GM23248 (cell line): ENCODE measurements around the gene PDSS2. TPM values are rescaled to one million over a fixed set of nuclear protein-coding genes. Genes with fewer than 3 reads are reported as not detected.
A peak's percentile ranks its signal among the peaks of the same experiment; 100 is the strongest.

Source experiments
- DNase-seq: peaks from one replicate; pipeline ENCODE4 v3.0.0-alpha.2; 2015
- H2AFZ ChIP-seq: fragments of 200-600 bp; sonication (generic); 2 replicates; pipeline ENCODE4 v1.6.1; 2016; ENCODE audit warnings: antibody characterized with exemption
- H3F3A ChIP-seq: fragments of 200-600 bp; sonication (generic); 2 replicates; pipeline ENCODE4 v1.6.1; 2016; ENCODE audit warnings: mild to moderate bottlenecking, antibody characterized with exemption, mixed run types; ENCODE audit not compliant: insufficient read depth
- H3K27ac ChIP-seq: fragments of 200-600 bp; sonication (generic); 2 replicates; pipeline ENCODE4 v1.5.1; 2016; ENCODE audit warnings: mild to moderate bottlenecking
- H3K27me3 ChIP-seq: fragments of 200-600 bp; sonication (generic); replicated peaks from 2 replicates; pipeline ENCODE4 v1.6.1; 2016; ENCODE audit warnings: mild to moderate bottlenecking; ENCODE audit not compliant: insufficient read depth
- H3K36me3 ChIP-seq: fragments of 200-600 bp; sonication (generic); 2 replicates; pipeline ENCODE4 v1.6.1; 2016; ENCODE audit warnings: low read depth, mild to moderate bottlenecking
- H3K4me1 ChIP-seq: fragments of 200-600 bp; sonication (generic); 2 replicates; pipeline ENCODE4 v1.6.1; 2016; ENCODE audit warnings: mild to moderate bottlenecking; ENCODE audit not compliant: insufficient read depth
- H3K4me2 ChIP-seq: fragments of 200-600 bp; sonication (generic); one replicate; pipeline ENCODE4 v1.6.1; 2016; ENCODE audit warnings: mild to moderate bottlenecking; ENCODE audit not compliant: unreplicated experiment
- H3K4me3 ChIP-seq: fragments of 200-600 bp; sonication (generic); 2 replicates; pipeline ENCODE4 v1.5.1; 2016; ENCODE audit warnings: mild to moderate bottlenecking
- H3K79me2 ChIP-seq: fragments of 200-600 bp; sonication (generic); 2 replicates; pipeline ENCODE4 v1.6.1; 2016; ENCODE audit warnings: mild to moderate bottlenecking; ENCODE audit not compliant: insufficient read depth
- H3K9ac ChIP-seq: fragments of 200-600 bp; sonication (generic); 2 replicates; pipeline ENCODE4 v1.6.1; 2016; ENCODE audit warnings: mild to moderate bottlenecking
- H3K9me2 ChIP-seq: fragments of 200-600 bp; sonication (generic); 2 replicates; pipeline ENCODE4 v1.6.1; 2016; ENCODE audit warnings: mixed run types, mild to moderate bottlenecking, moderate library complexity; ENCODE audit not compliant: insufficient read depth
- H3K9me3 ChIP-seq: fragments of 200-600 bp; sonication (generic); one replicate; pipeline ENCODE4 v1.6.1; 2017; ENCODE audit warnings: low read depth
- H4K20me1 ChIP-seq: fragments of 200-600 bp; sonication (generic); 2 replicates; pipeline ENCODE4 v1.6.0; 2016; ENCODE audit not compliant: insufficient read depth
- EZH2 ChIP-seq: fragments of 200-600 bp; sonication (generic); IDR thresholded peaks from 2 replicates; pipeline ENCODE4 v1.6.1; 2018; ENCODE audit warnings: antibody characterized with exemption, mild to moderate bottlenecking; ENCODE audit not compliant: insufficient read depth, poor library complexity, severe bottlenecking
- EZH2phosphoT487 ChIP-seq: fragments of 200-600 bp; sonication (generic); IDR thresholded peaks from 2 replicates; pipeline ENCODE4 v1.6.1; 2018; ENCODE audit warnings: antibody characterized with exemption, moderate library complexity, mild to moderate bottlenecking, low read depth; ENCODE audit not compliant: insufficient read depth
- WGBS, 2 experiments: methylation state at CpG; one replicate each; pipeline ENCODE4 v1.1.6; 2015 to 2017; ENCODE audit warnings: low lambda C conversion rate in 2 of 2, low coverage in 1 of 2; ENCODE audit errors: missing lambda C conversion rate in 2 of 2; 5-methylcytosine and 5-hydroxymethylcytosine counted together
- in situ Hi-C: fragments of 300-500 bp; cut with MboI; formaldehyde crosslinking; loops from 2 replicates; pipeline ENCODE4 v1.15.0; 2020
- polyA plus RNA-seq: library from polyadenylated mRNA; unstranded; fragments of >200 nt; fragmentation: Nextera tagmentation; extraction: Ambion mirVana; gene quantifications from 2 replicates; pipeline ENCODE4 v1.2.1, GENCODE V29; 2016
- total RNA-seq: library from RNA; depleted of rRNA; stranded (reverse); fragments of >200 nt; shearing (Covaris generic); gene quantifications from 2 replicates; pipeline ENCODE4 v1.2.3, GENCODE V29; 2014

PDSS2 gene
- total and polyA plus RNA-seq, 2 experiments from 2014 or later: 9.9 to 10.3 TPM

GRCh38 chr6:107496892-107497684 is 37.7 kb upstream of the PDSS2 start:
- Histone ChIP-seq H3K4me1 (peaks cover 8% of the 10 kb centered on the region), H2AFZ (no peak overlapping the region), H3K9me3 (no peaks in the 10 kb centered on the region), H4K20me1 (no peaks in the 10 kb centered on the region), H3K9ac (no peak overlapping the region), H3K27ac (no peak overlapping the region), H3K27me3 (no peaks in the 10 kb centered on the region), H3K79me2 (no peaks in the 10 kb centered on the region; the same call in 1 of the 2 replicates), H3K4me2 (no peak overlapping the region), H3F3A (peaks cover 16% of the 10 kb centered on the region), H3K9me2 (no peaks in the 10 kb centered on the region), H3K4me3 (no peak overlapping the region), H3K36me3 (no peaks in the 10 kb centered on the region)
- WGBS, 2 experiments: 98 to 100% methylated on average over 1 of the region's 1 CpG
- TF ChIP-seq EZH2: no peak
- TF ChIP-seq EZH2phosphoT487: no peak
- DNase-seq: no peak
- in situ Hi-C loops: no loop called here

GRCh38 chr6:107495971-107496370 is 36.6 kb upstream of the PDSS2 start:
- no peak for DNase-seq
- no peak overlapping the region for H3K27ac ChIP-seq
- H3K9me2 ChIP-seq: no peaks in the 10 kb centered on the region
- no peaks in the 10 kb centered on the region for H4K20me1 ChIP-seq
- WGBS, 2 experiments: 88 to 89% methylated on average over 2 of the region's 2 CpGs
- H3K36me3 ChIP-seq: no peaks in the 10 kb centered on the region
- H3K9ac ChIP-seq: no peak overlapping the region
- H3K27me3 ChIP-seq: no peaks in the 10 kb centered on the region
- peak overlapping the region; percentile 77; the same call in 1 of the 2 replicates for H2AFZ ChIP-seq
- no peak overlapping the region for H3K4me2 ChIP-seq
- no peaks in the 10 kb centered on the region for H3K9me3 ChIP-seq
- peaks cover 23% of the 10 kb centered on the region for H3F3A ChIP-seq
- H3K4me1 ChIP-seq: peaks cover 15% of the 10 kb centered on the region
- in situ Hi-C loops: no loop called here
- H3K4me3 ChIP-seq: no peak overlapping the region
- no peak for TF ChIP-seq EZH2phosphoT487
- TF ChIP-seq EZH2: no peak
- no peaks in the 10 kb centered on the region; the same call in 1 of the 2 replicates for H3K79me2 ChIP-seq

GRCh38 chr6:107495196-107495643 is 35.9 kb upstream of the PDSS2 start:
- TF ChIP-seq EZH2 (no peak), EZH2phosphoT487 (no peak)
- H4K20me1 ChIP-seq: no peaks in the 10 kb centered on the region
- no peaks in the 10 kb centered on the region; the same call in 1 of the 2 replicates for H3K79me2 ChIP-seq
- peak overlapping the region; percentile 28 for H3K9ac ChIP-seq
- no peaks in the 10 kb centered on the region for H3K27me3 ChIP-seq
- peak; percentile 50 for DNase-seq
- H3K4me2 ChIP-seq: peak overlapping the region; percentile 72
- H3K9me3 ChIP-seq: no peaks in the 10 kb centered on the region
- peak overlapping the region; percentile 53 for H3K4me3 ChIP-seq
- H2AFZ ChIP-seq: peak overlapping the region; percentile 77
- H3K9me2 ChIP-seq: no peaks in the 10 kb centered on the region
- no peaks in the 10 kb centered on the region for H3K36me3 ChIP-seq
- 5% methylated on average over 7 of the region's 7 CpGs for WGBS, 2 experiments
- peak overlapping the region; percentile 1; the same call in 1 of the 2 replicates for H3K27ac ChIP-seq
- H3K4me1 ChIP-seq: peaks cover 15% of the 10 kb centered on the region
- H3F3A ChIP-seq: peaks cover 23% of the 10 kb centered on the region
- in situ Hi-C loops: no loop called here

- TF ChIP-seq EZH2 (no peak), EZH2phosphoT487 (no peak)
- in situ Hi-C loops: no loop called here
- no peaks in the 10 kb centered on the region for H4K20me1 ChIP-seq
- H3K36me3 ChIP-seq: no peaks in the 10 kb centered on the region
- no peaks in the 10 kb centered on the region for H3K27me3 ChIP-seq
- 73 to 77% methylated on average over 12 of the region's 12 CpGs for WGBS, 2 experiments
- peak; percentile 24 for DNase-seq
- no peak overlapping the region for H3K4me2 ChIP-seq
- peaks cover 23% of the 10 kb centered on the region for H3F3A ChIP-seq
- H3K9me2 ChIP-seq: no peaks in the 10 kb centered on the region
- H3K27ac ChIP-seq: no peak overlapping the region
- H3K9ac ChIP-seq: no peak overlapping the region
- H3K9me3 ChIP-seq: no peaks in the 10 kb centered on the region
- no peak overlapping the region for H2AFZ ChIP-seq
- peaks cover 21% of the 10 kb centered on the region for H3K4me1 ChIP-seq
- H3K4me3 ChIP-seq: no peak overlapping the region
- H3K79me2 ChIP-seq: no peaks in the 10 kb centered on the region; the same call in 1 of the 2 replicates
These were observed 34.0 kb upstream of the PDSS2 start for GRCh38 chr6:107493158-107494057.
